Sciatic nerve (tissue), 2 donors: Measurements from ENCODE around the gene CALML6. TPM values are rescaled to one million over a fixed set of nuclear protein-coding genes. Genes with fewer than 3 reads are reported as not detected.
"Not testable (repeated sequence)": the region's sequence is repeated elsewhere in the genome, so short reads cannot be mapped to it uniquely, and the experiment has no call there.

Experiments used
- ATAC-seq: fragments of 200-7000 bp; cut with Tn5 transposase; one replicate; pipeline ENCODE4 v1.9.1; 2020; ENCODE audit warnings: mild to moderate bottlenecking, moderate library complexity
- DNase-seq: peaks from one replicate; pipeline ENCODE4 v3.0.0-alpha.2; 2020; ENCODE audit warnings: low spot score
- intact Hi-C: fragments of 100-400 bp; cut with DNase I; formaldehyde crosslinking; loops from one replicate; pipeline ENCODE4 v1.14.2; 2022
- total RNA-seq: library from RNA; stranded (reverse); fragmentation: NEBNext Ultra II Directional; extraction: Animal tissue kit (Norgen Biotek cat#: 25700); gene quantifications from one replicate; pipeline ENCODE4 v1.2.1, GENCODE V29; 2021
- donor health status: DM: no; HTN: no; CAD: no.
- donor health status: DM: no; HTN: no; CAD: no.

CALML6 gene
- total RNA-seq, 1 donor from 2014 or later = 0.49 TPM

DNA sequence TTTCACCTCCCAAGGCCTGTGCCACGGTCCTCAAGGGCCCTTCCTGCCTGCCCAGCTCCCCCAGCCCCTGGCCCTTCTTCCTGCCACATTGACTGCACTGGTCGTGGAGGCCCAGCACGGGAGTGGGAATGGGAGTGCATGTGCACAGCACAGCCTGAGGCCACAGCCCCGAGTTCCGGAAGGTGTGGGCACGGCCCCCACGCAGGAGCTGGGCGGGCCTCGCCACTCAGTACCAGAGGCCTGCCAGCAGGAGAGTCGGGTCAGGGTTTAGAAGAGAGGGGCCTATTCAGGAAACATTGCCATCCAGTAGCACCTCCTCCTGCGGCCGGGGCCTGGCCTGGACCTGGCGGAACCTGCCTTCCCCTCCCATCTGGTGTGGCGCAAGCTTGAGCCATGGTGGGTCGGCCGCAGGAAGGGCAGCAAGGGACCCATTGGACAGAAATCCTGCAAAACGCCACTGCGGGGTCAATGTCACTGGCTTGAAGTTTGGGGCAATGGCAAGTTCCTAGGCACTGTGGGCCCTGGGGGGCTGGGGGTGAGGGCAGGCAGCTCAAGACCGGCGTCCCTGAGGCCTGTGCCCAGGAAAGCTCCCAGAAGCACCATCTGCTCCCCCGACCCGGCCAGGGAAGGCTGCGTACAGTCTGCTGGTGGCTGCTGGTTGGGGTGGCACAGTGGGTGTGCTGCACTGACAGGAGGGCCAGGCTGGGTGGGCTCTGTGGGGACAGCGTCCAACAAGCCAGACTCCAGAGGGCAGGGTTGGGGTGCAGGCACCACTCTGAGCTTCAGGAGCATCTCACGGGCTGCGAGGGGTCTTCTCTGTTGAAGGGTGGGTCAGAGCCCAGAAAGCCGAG is 5.8 kb downstream of the CALML6 start:
- intact Hi-C loops = no loop called here
- peak; percentile 66 for DNase-seq
- no peak for ATAC-seq

DNA sequence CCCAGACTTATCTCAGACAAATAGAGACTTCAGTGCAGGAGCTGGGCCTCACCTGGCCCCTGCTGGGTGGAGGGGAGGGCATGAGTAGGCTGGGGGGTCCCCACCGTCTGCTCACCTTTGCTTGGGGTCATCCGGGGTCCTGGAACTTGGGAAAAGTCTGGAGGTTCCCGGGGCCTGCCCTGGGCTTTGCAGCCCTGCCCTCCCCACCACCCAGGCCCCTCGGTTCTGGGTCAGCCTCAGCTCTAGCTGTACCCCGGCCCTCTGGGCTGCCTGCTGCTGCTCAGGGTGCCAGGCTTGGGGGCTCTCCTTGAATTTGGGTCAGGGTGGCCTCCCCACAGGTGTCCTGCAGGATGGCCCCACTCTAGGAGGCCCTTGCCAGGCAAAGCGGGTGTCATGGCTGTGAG is 6.4 kb downstream of the CALML6 start:
- ATAC-seq (no peak), DNase-seq (peak; percentile 58)
- intact Hi-C loops = no loop called here

DNA sequence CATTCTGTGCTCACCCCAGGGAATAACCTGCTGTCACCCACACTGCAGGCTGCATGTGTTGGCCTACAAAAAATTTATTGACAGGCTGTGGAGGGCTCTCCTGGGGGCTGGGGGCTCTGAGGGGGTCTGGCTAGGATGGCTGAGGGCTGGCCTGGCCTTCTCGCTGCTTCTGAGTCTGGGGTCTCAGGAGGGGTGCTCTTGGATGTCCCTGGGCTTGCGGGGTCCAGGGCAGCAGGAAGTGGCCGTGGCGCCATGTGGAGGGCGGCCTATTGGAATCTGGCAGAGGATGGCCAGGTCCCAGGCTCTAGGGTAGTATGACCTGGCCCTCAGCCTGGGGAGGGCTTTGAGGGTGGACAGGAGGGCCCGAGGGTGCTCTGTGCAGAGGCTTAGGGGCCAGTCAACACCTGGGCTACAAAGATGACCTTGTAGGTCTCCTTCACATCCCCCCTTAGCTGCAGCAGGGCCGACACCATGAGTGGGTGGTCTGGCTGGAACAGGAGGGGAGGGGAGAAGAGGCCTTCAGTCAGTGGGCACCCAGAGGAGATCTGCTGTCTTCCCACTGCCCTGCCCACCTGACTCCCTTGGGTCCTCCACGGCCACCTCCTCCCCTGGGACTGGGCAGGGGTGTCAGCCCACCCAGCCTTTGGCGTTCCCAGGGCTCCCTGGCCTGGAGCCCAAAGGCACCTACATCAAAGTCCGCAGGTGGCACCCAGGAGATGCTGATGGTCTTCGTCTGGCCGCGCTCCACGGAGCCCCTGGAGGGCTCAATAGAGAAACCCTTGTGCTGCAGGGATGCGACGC is 7.0 kb downstream of the CALML6 start:
- DNase-seq = peak; percentile 62
- intact Hi-C loops = no loop called here
- ATAC-seq = no peak

DNA sequence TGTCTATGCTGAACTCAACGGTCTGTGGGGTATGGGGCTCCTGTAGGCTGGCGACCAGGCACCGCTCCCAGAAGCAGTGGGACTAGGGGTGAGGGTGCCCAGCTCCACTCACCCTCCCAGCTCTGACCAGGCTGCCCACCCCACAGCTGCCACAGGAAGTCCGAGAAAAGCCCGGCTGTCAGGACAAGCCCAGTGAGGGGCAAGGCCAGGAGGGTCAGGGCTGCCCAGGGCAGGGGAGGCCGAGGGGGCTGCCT is 7.6 kb downstream of the CALML6 start:
- DNase-seq = no peak
- no peak for ATAC-seq
- intact Hi-C loops = no loop called here

DNA sequence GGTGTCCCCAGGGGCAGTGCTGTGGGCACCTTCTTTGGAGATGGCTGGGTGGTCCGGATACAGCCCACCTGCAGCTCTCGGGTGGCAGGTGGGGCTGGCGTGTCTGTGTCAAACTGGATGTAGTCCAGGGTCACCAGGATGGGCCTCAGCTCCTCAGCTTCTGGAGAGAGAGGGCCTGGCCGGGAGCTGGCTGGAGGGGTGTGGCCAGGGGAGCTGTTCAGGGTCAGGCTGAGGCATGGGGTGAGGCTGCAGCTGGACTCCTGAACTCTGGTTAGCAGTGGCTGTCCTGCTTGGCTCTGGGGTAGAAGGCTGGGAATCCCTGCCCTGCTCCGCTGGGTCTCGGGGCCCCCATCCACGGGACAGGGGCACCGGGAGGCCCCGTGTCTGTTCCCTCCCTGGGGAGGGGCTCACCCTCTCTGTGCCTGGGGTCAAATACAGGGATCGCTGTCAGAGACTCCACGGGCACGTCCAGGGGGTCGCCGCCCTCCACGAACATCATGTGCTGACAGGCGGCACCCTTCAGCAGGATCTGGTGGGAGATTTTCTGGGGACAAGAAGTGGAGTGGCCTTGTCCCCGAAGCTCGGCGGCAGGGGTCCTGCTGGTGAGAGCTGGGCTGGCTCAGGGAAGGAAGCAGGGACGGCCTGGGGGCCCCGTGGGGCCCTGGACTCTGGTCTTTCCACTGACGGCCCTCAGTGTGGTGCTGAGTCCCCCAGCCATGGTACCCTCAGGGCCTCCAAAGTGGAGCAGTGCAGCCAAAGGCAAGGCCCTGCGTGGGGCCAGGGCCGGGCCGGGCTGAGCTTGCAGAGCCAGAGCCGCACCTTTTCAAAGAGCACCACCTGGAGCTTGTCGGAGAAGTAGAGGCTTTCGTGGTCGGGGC is 8.1 kb downstream of the CALML6 start:
- intact Hi-C loops = no loop called here
- DNase-seq = peak; percentile 59
- no peak for ATAC-seq

DNA sequence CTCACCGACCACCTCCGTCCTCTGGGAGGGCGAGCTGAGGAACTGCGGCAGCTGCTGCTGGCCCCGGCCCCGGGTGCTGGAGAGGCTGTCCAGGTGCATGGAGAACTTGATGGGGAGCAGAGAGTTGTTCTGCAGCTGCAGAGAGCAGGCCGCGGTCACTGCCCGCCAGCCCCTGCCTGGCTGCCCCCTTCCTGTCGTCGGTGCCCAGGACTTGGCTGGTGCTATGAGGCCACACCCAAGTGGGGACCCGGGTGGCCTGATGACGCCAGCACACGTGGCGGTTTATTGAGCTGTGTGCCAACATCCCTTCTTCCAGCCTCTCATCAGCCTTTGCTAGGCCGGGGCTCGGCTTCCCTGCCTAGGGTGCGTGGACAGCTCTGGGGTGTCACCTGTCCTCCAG is 9.3 kb downstream of the CALML6 start:
- intact Hi-C loops = no loop called here
- DNase-seq = no peak
- no peak for ATAC-seq

DNA sequence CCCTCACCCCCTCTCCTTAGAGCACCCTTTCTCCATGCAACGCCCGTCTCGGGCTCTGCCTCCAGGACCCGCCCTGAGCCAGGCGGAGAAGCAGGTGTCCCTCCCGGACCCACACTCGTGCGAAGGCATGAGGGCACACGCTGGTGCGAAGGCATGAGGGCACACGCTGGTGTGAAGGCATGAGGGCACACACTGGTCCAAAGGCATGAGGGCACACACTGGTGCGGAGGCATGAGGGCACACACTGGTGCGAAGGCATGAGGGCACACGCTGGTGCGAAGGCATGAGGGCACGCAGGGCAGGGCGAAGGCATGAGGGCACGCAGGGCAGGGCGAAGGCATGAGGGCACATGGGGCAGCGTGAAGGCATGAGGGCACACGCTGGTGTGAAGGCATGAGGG is 9.8 kb downstream of the CALML6 start:
- no peak for ATAC-seq
- no peak for DNase-seq
- intact Hi-C loops = no loop called here

DNA sequence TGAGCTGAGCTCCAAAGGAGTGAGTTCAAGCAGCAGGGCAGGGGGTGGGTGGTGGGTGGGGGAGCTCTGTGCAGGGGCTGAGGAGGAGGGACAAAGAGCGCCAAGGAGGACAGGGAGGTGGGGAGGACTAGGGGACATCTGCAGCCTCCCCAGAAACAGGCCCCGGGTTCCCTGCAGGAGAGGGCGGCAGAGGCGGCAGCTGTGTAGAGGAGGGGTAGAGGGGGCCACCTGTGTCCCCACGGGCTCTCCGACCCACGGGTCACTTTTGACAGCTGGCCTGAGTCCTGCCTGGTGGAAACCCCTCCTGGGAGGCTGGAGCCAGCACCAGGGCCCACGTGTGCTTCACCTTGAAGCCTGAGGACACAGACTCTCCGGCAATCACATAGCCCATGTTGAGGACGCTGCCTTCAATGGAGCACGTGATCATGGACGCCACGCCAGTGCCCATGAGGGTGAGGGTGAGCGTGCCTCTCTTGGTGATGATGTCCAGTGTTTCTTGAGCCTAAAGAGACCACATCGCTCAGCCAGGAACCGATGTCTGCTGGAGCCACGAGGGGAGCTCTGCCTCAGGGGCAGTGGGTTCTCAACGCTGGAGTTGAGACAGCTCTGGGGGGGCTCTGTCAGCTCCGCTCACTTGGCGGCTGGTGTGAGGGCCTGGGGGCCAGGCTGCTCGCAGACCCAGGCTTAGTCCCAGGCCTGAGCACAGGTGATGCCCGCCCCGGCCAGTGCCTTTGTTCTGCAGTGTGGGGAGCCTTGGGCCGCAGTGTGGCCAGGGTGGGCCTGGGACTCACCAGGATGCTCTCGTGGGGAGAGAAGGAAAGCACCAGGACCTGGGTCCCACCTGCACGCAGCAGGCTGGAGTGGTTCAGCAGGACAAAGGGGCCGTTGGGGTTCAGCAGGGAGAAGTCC is 10.6 kb downstream of the CALML6 start:
- no peak for ATAC-seq
- DNase-seq = no peak
- intact Hi-C loops = no loop called here

DNA sequence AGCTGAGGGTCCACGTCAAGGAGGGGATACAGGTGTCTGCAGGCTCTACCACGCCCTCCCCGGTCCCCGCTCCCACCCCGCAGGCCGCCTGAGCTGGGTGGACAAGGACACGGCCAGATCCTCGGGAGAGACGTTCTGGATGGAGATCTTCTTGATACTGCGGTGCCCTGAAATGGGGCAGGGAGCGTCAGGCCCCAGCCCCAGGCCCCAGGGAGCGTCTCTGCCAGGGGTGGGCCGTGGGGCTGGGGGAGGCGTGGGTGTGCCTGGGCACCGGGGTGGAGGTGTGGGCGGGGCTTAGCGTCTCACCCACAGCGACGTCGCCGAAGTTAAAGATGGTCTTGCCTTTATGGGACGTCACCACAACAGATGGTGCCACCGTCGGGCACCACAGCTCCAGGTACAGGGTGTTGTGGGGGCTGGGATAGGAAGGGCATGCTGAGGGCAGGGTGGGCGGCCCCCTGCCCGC is 11.3 kb downstream of the CALML6 start:
- intact Hi-C loops = no loop called here
- no peak for DNase-seq
- no peak for ATAC-seq

DNA sequence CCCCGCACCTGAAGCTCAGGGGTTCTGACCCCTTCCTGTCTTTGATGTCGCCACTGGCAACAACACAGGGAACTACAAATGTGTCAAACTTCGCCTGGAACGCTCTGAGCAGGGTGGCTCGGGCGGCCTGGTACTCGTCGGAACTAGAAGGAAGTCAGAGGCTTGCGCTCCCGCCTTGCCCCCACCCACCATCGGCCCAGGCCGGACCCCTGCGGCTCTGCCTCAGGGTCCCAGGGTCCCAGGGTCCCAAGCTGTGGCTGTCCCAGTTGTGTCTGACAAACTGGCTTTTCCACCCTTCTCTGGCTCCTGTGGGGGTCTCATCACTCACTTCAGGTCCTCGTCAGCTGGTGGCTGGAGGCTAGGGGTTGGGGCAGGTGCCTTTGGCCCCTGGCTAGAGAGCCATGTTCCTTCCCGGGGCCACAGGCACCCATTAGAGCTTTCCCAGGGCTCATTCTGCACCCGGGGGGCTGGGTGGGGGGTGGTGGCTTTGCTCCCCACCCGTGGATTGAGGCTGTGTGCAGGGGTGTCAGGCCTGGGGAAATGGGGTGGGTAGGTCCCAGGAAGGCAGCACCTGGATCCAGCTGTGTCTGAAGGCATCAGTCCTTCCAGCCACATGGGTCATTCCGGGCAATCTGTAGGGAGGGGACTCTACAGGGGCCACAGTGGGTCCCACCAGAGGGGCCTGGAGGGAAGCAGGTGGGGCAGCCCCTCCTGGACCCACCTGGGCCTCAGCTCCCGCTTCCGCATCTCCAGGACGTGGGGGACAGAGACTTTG is 12.0 kb downstream of the CALML6 start:
- ATAC-seq (no peak), DNase-seq (no peak)
- intact Hi-C loops = no loop called here

DNA sequence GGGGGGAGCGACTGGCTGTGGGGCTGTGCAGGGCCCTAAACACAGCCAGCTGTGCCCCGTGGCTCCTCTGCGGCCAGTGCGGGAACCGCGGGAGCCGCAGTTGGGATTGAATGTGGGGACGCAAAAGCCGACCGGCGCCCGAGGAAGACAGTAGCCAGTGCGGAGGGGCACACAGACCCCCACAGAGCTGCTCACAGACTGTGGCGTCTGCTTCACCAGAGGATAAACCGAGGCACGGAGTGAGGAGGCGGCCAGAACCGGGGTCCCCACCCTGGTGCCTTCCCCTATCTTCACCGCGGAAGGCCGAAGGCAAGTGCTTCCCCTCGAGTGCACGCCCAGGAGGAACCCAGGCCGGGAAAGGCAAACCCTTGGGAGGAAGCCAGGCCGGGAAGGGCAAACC is 12.7 kb downstream of the CALML6 start:
- DNase-seq (no peak), ATAC-seq (no peak)
- intact Hi-C loops = no loop called here

DNA sequence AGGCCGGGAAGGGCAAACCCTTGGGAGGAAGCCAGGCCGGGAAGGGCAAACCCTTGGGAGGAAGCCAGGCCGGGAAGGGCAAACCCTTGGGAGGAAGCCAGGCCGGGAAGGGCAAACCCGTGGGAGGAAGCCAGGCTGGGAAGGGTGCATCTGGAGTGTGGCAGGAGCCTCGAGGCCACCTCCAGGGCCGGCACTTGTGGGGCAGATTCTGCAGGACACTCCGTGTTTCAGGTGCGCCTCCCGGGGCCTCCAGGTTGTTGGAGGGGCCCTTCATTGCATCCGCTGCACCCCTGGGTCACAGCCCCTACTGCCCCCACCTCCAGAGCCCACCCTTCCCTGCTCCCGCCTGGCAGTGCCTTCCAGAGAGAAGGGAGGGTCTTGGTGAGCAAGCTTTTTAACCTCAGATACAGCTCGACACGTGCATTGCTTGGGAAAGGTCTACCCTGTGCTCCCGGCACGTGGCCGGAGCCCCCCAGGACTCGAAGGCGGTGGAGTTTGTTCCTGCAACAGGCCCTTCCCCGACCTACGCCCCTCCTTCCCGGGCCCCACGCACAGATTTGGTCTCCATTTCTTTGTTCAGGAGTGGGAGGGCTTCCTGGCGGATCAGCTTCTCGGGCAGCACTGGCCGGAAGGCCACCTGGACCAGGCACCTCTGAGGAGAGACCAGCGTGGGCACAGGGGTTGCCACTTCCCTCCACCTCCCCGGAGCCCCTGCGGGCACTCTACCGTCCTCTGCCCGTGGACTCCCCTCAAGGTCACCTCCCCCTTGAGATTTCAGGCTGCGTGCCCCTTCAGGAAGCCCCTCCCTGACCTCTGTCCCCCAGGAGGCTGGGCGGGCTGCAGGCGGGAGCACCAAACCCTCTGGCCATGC is 13.4 kb downstream of the CALML6 start:
- DNase-seq (no peak), ATAC-seq (no peak)
- intact Hi-C loops = no loop called here

DNA sequence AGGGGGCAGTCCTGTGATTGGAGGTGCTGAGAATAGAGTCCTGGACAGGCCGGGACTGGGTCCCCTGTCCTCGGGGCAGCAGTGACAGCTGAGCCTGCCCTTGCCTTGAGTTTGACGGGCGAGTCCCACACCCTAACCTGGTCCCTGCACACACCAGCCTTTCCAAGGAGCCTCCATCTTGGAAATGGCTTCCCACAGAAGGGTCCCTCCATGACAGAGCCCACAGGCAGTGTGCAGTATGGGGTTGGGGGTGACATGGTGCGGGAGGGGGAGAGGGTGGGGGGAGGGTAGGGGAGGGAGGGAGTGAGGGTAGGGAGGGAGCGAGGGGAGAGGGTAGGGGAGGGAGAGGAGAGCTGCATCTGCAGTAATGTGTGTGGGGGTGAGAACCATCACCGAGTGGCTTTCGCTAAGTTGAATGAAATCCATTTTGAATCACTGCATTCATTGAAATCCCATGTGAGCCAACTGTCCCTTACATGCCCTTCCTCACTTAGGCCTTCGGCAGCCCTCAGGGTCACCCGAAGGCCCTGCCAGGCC is 14.1 kb downstream of the CALML6 start:
- DNase-seq (no peak), ATAC-seq (no peak)
- intact Hi-C loops = no loop called here

DNA sequence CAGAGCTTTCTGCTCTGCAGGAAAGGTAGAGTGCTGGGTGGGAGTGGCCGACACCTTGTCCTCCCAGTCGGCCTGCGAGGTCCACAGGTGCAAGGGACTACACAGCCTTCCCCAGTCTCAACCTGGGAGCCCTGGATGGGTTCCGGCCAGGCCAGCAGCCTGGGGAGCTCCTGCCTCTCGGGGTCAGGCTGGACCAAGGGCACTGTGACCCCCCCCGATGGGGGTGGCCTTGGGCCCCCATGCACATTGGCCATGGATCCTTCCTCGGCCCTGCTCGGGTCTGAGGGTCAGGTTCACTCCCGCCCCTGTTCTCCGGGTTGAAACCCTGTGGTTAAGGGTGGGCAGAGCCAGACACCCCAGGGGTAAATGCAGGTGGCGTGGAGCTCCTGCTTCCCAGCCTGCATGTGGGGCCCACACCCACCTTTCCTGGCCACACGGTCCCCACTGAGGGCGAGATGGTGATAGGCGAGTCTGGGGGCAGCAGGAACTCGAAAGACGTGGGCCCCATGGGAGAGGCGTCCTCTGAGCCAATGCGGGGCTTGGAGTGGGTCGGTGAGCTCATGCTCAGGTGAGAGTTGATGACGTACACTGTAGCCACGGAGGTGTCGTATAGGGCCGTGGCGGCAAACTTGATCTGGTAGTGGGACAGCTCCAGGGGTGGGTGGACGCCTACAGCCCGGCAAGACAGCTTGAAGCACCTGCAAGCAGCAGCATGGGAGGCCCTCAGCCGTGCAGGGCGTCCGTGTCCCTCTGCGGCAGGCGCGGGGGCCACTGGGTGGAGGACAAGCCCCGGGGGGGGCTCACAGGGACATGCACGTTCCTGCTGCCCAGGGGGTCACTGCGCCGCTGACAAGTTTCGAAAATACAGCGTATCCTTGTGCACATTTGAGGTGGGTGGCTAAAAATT is 14.8 kb downstream of the CALML6 start:
- DNase-seq (no peak), ATAC-seq (no peak)
- intact Hi-C loops = no loop called here

DNA sequence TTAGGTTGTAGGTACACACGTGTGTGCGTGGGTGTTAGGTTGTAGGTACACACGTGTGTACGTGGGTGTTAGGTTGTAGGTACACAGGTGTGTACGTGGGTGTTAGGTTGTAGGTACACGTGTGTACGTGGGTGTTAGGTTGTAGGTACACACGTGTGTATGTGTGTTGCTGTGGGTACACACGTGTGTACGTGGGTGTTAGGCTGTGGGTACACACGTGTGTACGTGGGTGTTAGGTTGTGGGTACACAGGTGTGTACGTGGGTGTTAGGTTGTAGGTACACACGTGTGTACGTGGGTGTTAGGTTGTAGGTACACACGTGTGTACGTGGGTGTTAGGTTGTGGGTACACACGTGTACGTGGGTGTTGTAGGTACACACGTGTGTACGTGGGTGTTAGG is 19.8 kb downstream of the CALML6 start:
- ATAC-seq, DNase-seq, intact Hi-C loops: not testable (repeated sequence)

DNA sequence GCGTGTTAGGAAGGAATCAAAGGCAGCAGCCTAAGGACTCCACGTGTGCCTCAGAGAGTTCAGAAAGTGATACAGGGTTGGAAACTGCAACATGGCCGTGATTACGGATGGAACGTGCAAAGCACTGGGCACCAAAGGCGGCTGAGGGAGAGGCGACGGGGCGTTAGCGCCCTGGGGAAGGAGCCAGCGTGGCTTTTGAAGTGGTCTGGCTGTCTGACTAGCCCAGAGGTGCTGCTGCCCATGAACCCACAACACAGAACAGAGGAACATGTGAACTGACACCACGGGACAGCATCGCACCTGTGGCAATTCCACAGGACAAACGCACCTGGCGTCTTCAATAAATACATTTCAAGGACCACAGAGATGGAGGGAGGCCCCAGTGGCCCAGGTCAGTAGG is 22.0 kb downstream of the CALML6 start:
- DNase-seq (no peak), ATAC-seq (no peak)
- intact Hi-C loops = no loop called here
